AG04450 (cell line): ENCODE measurements around the gene STIM1. TPM values are rescaled to one million over a fixed set of nuclear protein-coding genes. Genes with fewer than 3 reads are reported as not detected.

Experiments used
- CTCF ChIA-PET: fragments of 300-600, 350-600 bp; formaldehyde crosslinking; extraction: SDS; loops from one replicate; lab custom pipeline; 2022; ENCODE audit warnings: antibody characterized with exemption, inconsistent platforms; lab: Charles Lee
- POLR2A ChIA-PET: fragments of 350-600 bp; formaldehyde crosslinking; extraction: SDS; loops from one replicate; lab custom pipeline; 2021; ENCODE audit warnings: antibody characterized with exemption, inconsistent platforms; lab: Yijun Ruan, JAX
- DNase-seq: peaks from one replicate; pipeline ENCODE4 v3.0.0-alpha.2; 2011; ENCODE audit warnings: low read depth, low spot score
- H3K27ac ChIP-seq: one replicate; pipeline ENCODE4 v1.5.1; 2012; ENCODE audit warnings: low read depth, low read length, control low read depth
- H3K27me3 ChIP-seq: one replicate; pipeline ENCODE4 v1.6.0; 2012; ENCODE audit warnings: low read length; ENCODE audit not compliant: control insufficient read depth, insufficient read depth
- H3K4me3 ChIP-seq: 2 replicates; pipeline ENCODE4 v1.5.1; 2011; ENCODE audit warnings: mild to moderate bottlenecking, low read depth, low read length, control low read depth
- H3K9me3 ChIP-seq: 2 replicates; pipeline ENCODE4 v1.5.1; 2012; ENCODE audit warnings: low read length; ENCODE audit not compliant: control insufficient read depth, insufficient read depth
- CTCF ChIP-seq: IDR thresholded peaks from 2 replicates; pipeline ENCODE4 v1.5.1; 2011; ENCODE audit warnings: low read depth, low read length, control low read depth, inconsistent platforms
- polyA plus RNA-seq: library from polyadenylated mRNA; depleted of rRNA; stranded (reverse); fragments of >200 nt; gene quantifications from 2 replicates; pipeline ENCODE4 v1.2.3, GENCODE V29; 2011

STIM1 gene
- polyA plus RNA-seq, 1 experiment: 23.4 TPM

DNA sequence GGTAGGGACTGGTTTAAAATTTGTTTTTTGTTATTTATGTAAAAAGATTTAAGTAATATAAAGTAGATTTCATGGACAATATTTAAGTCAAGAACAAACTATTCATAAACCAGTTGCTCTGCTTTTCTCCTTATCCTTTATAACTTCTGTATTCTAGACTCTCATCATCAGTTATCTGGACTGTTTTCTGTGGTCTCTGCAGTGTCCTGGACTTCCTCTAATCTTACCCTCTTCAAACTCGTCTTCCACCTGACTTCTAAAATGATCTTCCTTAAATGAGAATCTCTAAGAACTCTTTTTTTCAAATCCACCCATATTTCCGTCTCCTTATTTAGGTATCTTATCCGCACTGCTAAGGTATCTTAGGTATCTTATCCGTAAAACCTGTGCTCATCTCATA, 247.2 kb downstream of the STIM1 start:
- ChIA-PET CTCF (interaction anchor here (0.7 kb wide), 1 partner anchor 9 kb away, joined by 5 read pairs; no protein-coding TSS in a partner anchor), POLR2A (no interaction called here)
- no peak for TF ChIP-seq CTCF
- Histone ChIP-seq H3K4me3 (no peak overlapping the region), H3K27me3 (no peaks in the 10 kb centered on the region), H3K27ac (no peak overlapping the region), H3K9me3 (no peaks in the 10 kb centered on the region)
- no peak for DNase-seq

GRCh38 chr11:4103269-4103668, 247.8 kb downstream of the STIM1 start:
- POLR2A ChIA-PET: no interaction called here
- CTCF ChIA-PET: no interaction called here
- no peak overlapping the region for H3K27ac ChIP-seq
- H3K9me3 ChIP-seq: no peaks in the 10 kb centered on the region
- H3K27me3 ChIP-seq: no peaks in the 10 kb centered on the region
- no peak overlapping the region for H3K4me3 ChIP-seq
- DNase-seq: no peak
- no peak for TF ChIP-seq CTCF

DNA sequence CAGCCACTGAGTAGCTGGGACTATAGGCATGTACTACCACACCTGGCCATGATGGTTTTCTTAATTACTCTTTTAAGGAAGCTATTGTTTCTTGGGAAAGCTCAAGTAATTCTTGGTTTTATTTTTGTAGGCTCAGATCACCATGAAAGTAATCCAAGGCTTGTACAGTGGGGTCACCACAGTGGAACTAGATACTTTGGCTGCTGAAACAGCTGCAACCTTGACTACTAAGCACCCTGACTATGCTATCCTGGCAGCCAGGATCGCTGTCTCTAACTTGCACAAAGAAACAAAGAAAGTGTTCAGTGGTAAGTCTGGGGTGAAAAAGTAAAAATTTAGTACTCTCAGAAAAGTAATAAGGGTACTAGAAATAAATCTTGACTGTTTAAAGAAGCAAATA, 250.5 kb downstream of the STIM1 start:
- DNase-seq: no peak
- Histone ChIP-seq H3K9me3 (no peaks in the 10 kb centered on the region), H3K4me3 (no peak overlapping the region), H3K27ac (no peak overlapping the region), H3K27me3 (no peaks in the 10 kb centered on the region)
- no peak for TF ChIP-seq CTCF
- ChIA-PET POLR2A (interaction anchor here (0.6 kb wide), 1 partner anchor 313 kb away, joined by 3 read pairs; no protein-coding TSS in a partner anchor), CTCF (no interaction called here)

DNA sequence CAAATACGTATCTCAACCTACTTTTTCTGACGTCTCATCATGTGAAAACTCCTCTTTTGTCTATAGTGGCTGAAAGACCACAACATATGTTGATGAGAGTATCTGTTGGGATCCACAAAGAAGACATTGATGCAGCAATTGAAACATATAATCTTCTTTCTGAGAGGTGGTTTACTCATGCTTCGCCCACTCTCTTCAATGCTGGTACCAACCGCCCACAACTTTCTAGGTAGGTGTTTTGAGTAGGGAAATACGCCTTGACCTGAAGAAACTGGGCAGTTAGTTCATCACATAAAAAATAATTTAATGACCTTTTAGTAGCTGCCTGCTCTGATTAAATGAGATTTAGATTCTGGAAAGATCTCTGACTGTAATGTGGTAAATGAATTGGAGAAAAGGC, 256.4 kb downstream of the STIM1 start:
- H3K4me3 ChIP-seq: no peak overlapping the region
- POLR2A ChIA-PET: no interaction called here
- no peak for DNase-seq
- H3K9me3 ChIP-seq: no peaks in the 10 kb centered on the region
- CTCF ChIA-PET: interaction anchor here (1.0 kb wide), 1 partner anchor 9 kb away, joined by 5 read pairs; no protein-coding TSS in a partner anchor
- no peak for TF ChIP-seq CTCF
- H3K27me3 ChIP-seq: no peaks in the 10 kb centered on the region
- no peak overlapping the region for H3K27ac ChIP-seq

DNA sequence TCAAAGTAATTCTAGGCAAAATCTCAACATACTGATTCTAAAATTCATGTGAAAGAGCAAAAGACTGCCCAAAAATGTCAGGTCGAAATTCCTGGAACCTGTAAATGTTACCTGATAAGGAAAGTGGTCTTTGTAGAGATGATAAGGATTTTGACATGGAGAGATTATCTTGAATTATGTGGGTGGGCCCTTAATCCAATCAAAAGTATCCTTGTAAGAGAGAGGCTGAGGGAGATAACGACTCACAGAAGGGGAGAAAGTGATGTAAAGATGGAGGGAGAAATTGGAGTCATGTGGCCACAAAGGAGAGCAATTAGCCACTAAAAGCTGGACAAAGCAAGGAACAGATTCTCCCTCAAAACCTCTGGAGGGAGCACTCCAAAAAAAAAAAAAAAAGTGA, 259.7 kb downstream of the STIM1 start:
- no peak overlapping the region for H3K4me3 ChIP-seq
- no peak for DNase-seq
- POLR2A ChIA-PET: no interaction called here
- CTCF ChIA-PET: no interaction called here
- no peaks in the 10 kb centered on the region for H3K27me3 ChIP-seq
- no peak overlapping the region for H3K27ac ChIP-seq
- no peaks in the 10 kb centered on the region for H3K9me3 ChIP-seq
- TF ChIP-seq CTCF: no peak
